22Rv1 (cell line): Measurements from ENCODE around the gene SDR42E2.

Source experiments
- H3K27ac ChIP-seq: fragments of 450-650 bp; 2 replicates; pipeline ENCODE4 v1.5.1; 2017
- CTCF ChIP-seq: fragments of 450-650 bp; IDR thresholded peaks from 2 replicates; pipeline ENCODE4 v1.5.1; 2017; ENCODE audit warnings: mild to moderate bottlenecking
- ZFX ChIP-seq: fragments of 450-650 bp; IDR thresholded peaks from 2 replicates; pipeline ENCODE4 v1.6.1; 2017; ENCODE audit warnings: antibody characterized with exemption, borderline replicate concordance

The SDR42E2 gene

DNA sequence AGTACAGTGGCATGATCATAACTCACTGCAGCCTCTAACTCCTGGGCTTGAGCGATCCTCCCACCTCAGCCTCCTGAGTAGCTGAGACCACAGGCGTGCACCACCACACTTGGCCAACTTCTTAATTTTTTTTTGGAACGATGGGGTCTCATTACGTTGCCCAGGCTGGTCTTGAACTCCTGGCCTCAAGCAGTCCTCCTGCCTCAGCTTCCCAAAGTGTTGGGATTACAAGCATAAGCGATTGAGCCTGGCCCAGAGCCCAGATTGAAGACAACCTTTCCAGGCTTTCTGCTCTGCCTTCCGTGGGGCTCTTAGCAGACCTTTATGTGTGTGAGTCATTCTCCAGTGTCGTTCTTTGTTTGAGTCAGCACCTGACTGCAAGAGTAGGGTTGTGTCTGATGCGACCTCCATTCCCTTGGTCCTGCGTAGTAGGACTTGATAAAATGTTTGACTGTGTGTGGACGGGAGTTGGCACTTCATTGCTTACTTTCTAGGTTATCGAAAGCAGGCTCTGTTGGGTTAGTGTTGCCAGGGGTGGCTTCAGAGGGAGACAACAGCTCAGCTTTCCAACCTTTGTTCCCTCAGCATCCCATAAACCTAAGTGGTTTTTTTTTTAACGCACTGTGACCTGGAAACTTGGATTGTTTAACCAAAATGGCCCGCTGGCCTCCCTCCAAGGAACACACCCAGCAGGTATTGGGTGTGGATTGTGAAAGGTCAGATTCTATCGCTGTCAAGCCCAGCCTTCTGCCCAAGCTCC lies 70.2 kb downstream of the SDR42E2 start:
- peak overlapping the region; percentile 97 for H3K27ac ChIP-seq
- TF ChIP-seq ZFX (no peak), CTCF (no peak)

DNA sequence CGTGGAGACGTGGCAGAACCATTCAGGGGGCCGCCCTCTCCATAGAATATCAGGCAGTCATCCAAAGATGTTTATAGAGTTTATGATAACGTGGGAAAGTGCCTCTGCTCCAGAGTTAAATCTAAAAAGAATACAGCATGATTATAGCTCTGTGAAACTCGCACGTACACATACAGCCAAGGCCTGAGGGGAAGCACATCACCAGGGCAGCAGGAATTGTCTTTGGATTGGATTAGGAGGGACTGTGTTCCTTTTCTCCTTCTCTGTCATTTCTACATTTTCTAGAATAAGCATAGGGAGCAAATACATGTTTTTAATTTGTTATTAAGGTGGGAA lies 70.7 kb downstream of the SDR42E2 start:
- peak overlapping the region; percentile 97 for H3K27ac ChIP-seq
- TF ChIP-seq ZFX: no peak
- no peak for TF ChIP-seq CTCF

- no peak overlapping the region for H3K27ac ChIP-seq
- no peak for TF ChIP-seq CTCF
- no peak for TF ChIP-seq ZFX
Observed at GRCh38 chr16:22235839-22236745, 73.8 kb downstream of the SDR42E2 start.

DNA sequence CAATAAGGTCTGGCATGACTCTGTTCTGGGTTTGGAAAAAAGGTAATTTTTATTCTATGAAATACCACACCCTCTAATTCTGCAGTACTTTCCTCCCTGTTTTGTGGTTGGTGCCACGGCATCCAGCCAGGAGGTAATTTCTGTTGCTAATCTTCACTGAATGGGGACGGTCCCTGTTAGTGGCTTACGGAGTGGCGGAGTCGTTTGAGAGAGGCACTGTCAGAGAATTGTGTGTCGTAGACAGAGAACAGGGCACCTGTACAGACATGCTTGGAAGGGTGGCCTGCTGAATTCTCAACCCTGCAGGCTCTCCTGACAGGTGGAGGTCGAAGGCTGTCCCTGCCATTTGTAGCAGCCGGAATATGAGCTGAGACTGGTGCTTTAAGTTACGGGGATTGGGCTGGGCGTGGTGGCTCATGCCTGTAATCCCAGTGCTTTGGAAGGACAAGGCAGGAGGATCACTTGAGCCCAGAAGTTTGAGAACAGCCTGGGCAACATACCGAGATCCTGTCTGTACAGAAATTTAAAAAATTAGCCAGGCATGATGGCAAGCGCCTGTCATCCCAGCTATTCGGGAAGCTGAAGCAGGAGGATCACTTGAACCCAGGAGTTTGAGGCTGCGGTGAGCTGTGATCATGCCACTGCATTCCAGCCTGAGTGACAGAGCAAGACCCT lies 77.0 kb downstream of the SDR42E2 start:
- peak overlapping the region; percentile 45; the same call in 1 of the 2 replicates for H3K27ac ChIP-seq
- no peak for TF ChIP-seq CTCF
- TF ChIP-seq ZFX: no peak

- H3K27ac ChIP-seq: peak overlapping the region; percentile 45; the same call in 1 of the 2 replicates
- no peak for TF ChIP-seq ZFX
- TF ChIP-seq CTCF: no peak
Observed at GRCh38 chr16:22240023-22240710, 77.9 kb downstream of the SDR42E2 start.
